ENCODE measurements around the gene RTP5. TPM values are rescaled to one million over a fixed set of nuclear protein-coding genes. Genes with fewer than 3 reads are reported as not detected.
"Not testable (repeated sequence)": the region's sequence is repeated elsewhere in the genome, so short reads cannot be mapped to it uniquely, and the experiment has no call there.

The RTP5 gene
- total and polyA plus RNA-seq, 8 donors, result 0.02 to 0.19 TPM; not detected in 6

- no peaks in the 10 kb centered on the region for H3K4me1 ChIP-seq
- no peaks in the 10 kb centered on the region for H3K36me3 ChIP-seq
- no peak overlapping the region for H3K4me3 ChIP-seq
- no peak for TF ChIP-seq CTCF (IDR thresholded peaks at IDR 0.05)
- H3K27ac ChIP-seq, result no peak overlapping the region
- no peak for FAIRE-seq
- WGBS, 2 donors, result 48 to 59% methylated on average over 14 of the region's 14 CpGs
- H3K9me3 ChIP-seq, result no peaks in the 10 kb centered on the region
- ATAC-seq, result no peak
- no peak for DNase-seq
- H3K27me3 ChIP-seq, result no peaks in the 10 kb centered on the region
- intact Hi-C loops (cut with DNase I), result no loop called here
Observed at GRCh38 chr2:241822264-241822623, 47.3 kb upstream of the RTP5 start.

GRCh38 chr2:241823531-241824437 is 45.7 kb upstream of the RTP5 start:
- H3K4me1 ChIP-seq; H3K4me3 ChIP-seq; intact Hi-C loops (cut with DNase I); H3K27me3 ChIP-seq; H3K36me3 ChIP-seq; DNase-seq; H3K27ac ChIP-seq; ATAC-seq; H3K9me3 ChIP-seq; FAIRE-seq: not testable (repeated sequence)
- 80 to 81% methylated on average over 45 of the region's 45 CpGs for WGBS, 2 donors

- WGBS, 2 donors, result 60 to 72% methylated on average over 2 of the region's 2 CpGs
- intact Hi-C loops (cut with DNase I), result no loop called here
- H3K27ac ChIP-seq, result no peak overlapping the region
- H3K9me3 ChIP-seq, result no peaks in the 10 kb centered on the region
- no peak for FAIRE-seq
- ATAC-seq, result no peak
- H3K27me3 ChIP-seq, result no peaks in the 10 kb centered on the region
- H3K4me3 ChIP-seq, result no peak overlapping the region
- H3K4me1 ChIP-seq, result no peaks in the 10 kb centered on the region
- no peak for DNase-seq
- no peaks in the 10 kb centered on the region for H3K36me3 ChIP-seq
- no peak for TF ChIP-seq CTCF (IDR thresholded peaks at IDR 0.05)
Observed at GRCh38 chr2:241827394-241827793, 42.1 kb upstream of the RTP5 start.

- intact Hi-C loops (cut with DNase I), result no loop called here
- no peak for FAIRE-seq
- H3K36me3 ChIP-seq, result no peaks in the 10 kb centered on the region
- H3K27me3 ChIP-seq, result no peaks in the 10 kb centered on the region
- ATAC-seq, result no peak
- H3K9me3 ChIP-seq, result no peaks in the 10 kb centered on the region
- TF ChIP-seq CTCF (IDR thresholded peaks at IDR 0.05), result no peak
- H3K4me3 ChIP-seq, result no peak overlapping the region
- no peak overlapping the region for H3K27ac ChIP-seq
- no peak for DNase-seq
- WGBS, 2 donors, result 36 to 46% methylated on average over 13 of the region's 13 CpGs
- no peaks in the 10 kb centered on the region for H3K4me1 ChIP-seq
Observed at GRCh38 chr2:241833101-241833663, 36.3 kb upstream of the RTP5 start.

- H3K9me3 ChIP-seq; H3K4me1 ChIP-seq; ATAC-seq; H3K4me3 ChIP-seq; FAIRE-seq; H3K27me3 ChIP-seq; DNase-seq; intact Hi-C loops (cut with DNase I); H3K27ac ChIP-seq; H3K36me3 ChIP-seq: not testable (repeated sequence)
- 58 to 65% methylated on average over 26 to 28 of the region's 28 CpGs for WGBS, 2 donors
Observed at GRCh38 chr2:241833756-241834526, 35.6 kb upstream of the RTP5 start.
